HL-60/S4 (cell line): ENCODE data around the gene ARMC8.

Experiments
- in situ Hi-C: fragments of 300-500 bp; cut with MboI; formaldehyde crosslinking; loops from 2 replicates; pipeline ENCODE4 v1.14.3; 2022; ENCODE audit warnings: low sequenced_read_pairs

ARMC8 gene

DNA sequence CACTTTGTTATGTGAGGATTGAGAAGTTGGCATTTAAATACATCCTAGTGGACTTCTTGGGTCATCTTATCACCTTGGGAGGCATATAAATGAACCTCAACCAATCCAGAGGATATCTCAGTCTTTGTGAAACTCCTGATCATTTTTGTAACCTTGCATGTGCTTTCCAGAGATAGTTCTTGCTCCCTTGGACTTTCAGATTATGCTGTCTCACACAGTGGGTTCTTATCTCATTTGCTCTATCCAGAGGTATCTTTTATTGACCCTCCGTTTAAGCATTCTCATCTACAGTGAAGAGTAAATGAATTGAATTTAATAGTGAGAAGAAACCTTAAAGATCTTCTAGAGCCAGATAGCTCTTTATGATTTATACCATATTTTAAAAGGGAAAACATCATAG lies 10.4 kb downstream of the ARMC8 start:
- in situ Hi-C loops: no loop called here

DNA sequence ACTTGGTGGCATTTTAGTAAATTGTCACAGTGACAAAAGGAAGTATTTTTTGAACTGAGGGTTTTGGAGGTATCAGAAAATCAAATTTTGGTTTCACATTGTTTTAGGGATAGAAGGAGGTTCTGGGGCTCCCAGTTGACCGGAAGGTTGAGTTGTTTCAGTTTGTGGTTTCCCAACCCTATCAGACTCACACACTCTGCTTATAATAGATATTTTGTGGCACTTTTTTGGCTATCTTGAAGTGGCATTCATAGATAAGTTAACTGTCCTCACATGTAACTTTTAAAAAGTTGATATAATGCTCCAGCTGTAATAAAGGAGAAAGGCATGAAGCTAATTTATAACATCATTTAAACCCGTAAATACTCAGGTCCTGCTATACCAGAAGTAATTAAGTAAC lies 12.8 kb downstream of the ARMC8 start:
- in situ Hi-C loops: no loop called here

DNA sequence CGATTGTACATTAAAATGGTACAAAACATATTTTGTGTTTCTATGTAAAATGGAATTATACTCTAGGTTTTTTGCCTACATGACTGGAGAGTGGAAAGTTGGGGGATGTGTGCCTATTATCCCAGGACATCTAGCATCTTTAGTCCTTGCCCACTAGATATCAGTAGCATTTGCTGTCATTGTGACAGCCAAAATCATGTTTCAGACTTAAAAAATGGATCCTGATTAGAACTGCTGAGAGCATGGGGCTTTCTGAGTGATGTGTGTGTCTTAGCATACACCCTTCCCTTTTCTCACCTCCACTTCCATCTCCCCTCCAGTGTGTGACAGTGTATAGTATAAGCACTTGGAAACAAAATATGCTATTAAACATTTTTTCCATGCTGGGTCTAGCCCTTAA lies 13.3 kb downstream of the ARMC8 start:
- in situ Hi-C loops: no loop called here

DNA sequence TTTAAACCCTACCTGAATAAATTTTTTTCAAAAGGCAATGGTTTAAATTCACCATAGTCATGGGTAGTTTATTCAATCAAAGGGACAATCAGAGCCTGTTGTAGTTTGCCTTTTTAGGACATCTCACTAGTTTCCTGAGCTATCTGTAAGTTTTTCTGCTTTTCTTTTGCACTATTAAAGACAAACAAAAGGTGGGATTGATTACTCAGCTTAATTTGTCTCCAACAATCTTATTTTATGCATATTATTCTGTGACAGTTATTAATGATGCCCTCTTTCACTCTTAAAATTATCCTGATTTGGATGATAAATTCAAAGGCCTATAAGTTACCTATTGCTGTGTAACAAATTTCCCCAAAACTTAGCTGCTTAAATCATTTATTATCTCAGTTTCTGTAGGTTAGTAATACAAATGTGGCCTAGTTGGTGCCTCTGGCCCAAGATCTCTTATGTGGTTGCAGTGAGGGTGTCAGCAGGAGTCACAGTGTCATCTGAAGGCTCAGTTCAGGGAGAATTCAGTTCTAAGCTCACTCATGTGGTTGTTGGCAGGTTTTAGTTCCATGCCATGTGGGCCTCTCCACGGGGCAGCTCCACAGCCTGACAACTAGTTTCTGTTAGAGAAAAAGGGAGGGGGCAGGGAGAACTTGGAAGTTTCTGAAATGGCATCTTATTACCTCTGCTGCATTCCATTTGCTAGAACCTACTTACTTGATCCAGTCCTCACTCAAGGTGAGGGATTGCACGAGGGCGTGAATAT lies 16.0 kb downstream of the ARMC8 start:
- in situ Hi-C loops: no loop called here

DNA sequence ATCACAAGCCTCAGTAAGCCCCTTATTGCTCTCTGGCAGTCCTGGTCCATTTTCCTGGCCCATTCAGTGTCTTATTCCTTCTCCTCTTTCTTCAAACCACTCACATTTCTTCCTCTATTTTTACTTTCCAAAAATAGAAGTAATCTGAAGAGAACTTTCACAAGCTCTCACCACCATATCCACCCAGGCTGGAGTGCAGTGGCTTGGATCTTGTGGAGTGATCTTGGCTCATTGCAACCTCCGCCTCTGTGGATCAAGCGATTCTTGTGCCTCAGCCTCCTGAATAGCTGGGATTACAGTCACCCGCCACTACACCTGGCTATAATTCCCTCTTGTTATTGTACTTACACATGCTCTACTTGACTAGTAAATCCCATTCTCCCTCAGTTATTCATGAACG lies 16.8 kb downstream of the ARMC8 start:
- in situ Hi-C loops: no loop called here

DNA sequence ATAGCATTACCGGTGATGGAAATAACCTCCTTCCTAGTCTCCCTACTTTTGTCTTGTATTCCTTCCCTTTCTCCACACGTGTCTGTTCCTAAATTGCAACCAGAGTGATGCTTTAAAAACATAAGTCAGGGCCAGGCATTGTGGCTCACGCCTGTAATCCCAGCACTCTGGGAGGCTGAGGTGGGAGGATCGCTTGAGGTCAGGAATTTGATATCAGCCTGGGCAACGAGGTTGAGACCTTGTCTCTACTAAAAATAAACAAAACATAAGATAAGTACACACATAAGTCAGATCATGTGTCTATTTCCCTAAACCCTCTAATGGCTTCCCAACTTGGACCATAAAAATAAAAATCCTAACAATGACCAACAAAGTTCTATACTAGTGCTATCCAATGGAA lies 18.4 kb downstream of the ARMC8 start:
- in situ Hi-C loops: no loop called here

DNA sequence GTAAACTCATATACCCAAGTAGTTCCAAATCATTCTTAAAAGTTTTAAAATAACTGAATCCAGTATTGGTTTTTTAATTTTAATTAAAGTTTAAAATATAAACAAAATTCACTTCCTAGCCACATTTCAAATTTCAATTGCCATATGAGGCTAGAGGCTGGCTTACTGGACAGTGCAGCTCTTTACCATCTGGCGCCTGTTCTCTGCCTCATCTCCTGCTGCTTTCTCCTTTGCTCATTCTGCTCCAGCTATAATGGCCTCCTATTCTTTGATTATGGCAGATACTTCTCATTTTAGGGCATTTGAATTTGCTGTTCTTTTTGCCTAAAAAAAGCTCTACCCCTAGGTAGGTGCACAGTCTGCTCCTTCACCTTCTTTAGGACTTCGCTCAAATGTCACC lies 19.1 kb downstream of the ARMC8 start:
- in situ Hi-C loops: no loop called here

DNA sequence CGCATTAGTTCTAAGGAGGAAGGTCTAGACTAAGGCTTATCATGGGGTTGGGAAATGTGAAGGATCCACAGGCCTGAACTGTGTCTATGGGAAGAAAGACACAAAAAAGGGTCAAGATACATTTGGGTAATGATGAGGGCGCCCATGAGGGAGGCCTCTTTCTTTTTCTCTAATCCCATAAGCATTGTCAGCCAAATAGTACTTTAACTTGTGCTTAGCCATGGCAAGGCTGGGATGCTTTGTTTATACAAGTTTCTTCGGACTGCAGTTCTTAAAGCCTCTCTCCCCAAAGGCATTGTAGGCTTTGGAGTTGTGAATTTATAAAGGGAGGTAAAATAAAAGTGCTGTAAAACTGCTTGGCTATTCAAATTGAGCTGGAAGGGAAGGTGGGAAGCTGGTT lies 23.4 kb downstream of the ARMC8 start:
- in situ Hi-C loops: no loop called here

DNA sequence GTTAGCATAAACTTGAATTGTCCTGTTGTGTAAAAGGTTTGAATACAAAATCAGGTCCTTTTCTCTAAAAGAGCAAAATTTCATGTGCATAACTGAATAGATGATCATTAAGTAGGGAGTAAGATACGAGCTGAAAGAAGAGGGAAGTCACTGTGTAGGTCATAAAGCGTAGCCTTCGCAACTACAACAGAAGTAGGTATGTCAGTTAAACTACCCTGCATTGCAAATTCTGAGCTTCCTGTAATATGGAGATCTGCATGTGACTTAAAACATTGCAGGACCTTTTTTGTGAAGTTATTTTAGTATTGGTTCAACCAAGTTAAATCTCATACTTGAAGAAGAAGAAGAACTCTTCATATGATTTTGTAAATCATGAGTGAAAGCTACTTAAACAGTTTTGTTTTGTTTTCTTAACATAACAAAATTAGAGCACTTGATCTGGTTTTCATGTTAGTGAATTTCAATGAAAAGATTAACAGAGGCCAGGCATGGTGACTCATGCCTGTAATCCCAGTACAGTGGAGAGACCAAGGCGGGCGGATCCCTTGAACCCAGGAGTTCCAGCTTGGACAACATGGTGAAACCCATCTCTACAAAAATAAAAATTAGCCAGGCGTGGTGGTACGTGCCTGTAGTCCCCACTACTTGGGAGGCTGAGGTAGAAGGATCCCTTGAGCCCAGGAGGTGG lies 26.4 kb downstream of the ARMC8 start:
- in situ Hi-C loops: no loop called here

DNA sequence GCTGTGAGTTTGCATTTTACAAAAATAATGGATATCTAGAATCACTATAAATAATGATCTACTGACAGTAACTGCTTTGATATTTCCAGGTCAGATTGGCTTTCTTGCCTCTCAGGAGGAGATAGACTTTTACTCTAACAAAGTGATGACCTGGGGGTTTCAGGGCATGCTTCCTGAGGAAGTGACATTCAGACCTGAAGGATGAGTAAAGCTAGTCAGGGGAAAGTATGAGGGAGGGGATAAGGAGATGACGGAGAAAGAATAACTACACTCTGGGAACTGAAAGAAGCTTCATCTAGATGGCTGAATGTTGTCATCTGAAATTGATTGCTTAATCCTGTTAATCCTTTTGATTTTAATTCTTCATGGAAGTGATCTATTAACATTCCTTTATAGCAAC lies 32.2 kb downstream of the ARMC8 start:
- in situ Hi-C loops: no loop called here

DNA sequence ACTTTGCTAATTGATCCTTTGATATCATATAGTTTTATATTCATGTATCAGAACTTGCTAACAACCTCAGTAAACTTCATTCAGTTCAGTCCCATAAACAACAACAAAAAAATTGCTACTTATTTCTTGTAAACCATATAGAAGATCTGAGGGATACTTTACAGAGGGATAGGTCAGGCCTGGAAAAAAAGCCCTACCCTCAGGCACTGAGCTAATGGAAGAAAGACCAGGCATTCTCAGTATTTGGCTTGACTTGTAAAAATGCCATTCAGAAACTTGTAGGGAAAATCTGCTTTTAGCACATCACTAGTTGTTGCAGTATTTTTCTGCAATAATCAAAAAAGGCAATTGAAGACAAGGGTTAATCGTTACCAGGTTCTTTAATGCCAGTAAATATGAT lies 33.1 kb downstream of the ARMC8 start:
- in situ Hi-C loops: no loop called here

DNA sequence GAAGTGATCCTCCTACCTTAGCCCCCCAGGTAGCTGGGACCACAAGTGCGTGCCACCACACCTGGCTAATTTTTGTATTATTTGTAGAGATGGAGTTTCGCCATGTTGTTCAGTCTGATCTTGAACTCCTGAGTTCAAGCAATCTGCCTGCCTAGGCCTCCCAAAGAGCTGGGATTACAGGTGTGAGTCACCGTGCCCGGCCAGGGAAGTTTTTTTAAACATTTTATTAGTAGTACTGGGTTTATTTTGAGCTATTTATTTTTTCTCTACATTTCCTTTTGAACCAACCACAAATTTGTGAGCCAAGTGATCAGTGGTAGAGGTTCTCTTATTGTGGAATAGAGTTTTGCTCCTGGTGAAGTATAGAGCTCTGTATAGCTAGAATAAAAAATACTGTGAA lies 33.7 kb downstream of the ARMC8 start:
- in situ Hi-C loops: no loop called here

DNA sequence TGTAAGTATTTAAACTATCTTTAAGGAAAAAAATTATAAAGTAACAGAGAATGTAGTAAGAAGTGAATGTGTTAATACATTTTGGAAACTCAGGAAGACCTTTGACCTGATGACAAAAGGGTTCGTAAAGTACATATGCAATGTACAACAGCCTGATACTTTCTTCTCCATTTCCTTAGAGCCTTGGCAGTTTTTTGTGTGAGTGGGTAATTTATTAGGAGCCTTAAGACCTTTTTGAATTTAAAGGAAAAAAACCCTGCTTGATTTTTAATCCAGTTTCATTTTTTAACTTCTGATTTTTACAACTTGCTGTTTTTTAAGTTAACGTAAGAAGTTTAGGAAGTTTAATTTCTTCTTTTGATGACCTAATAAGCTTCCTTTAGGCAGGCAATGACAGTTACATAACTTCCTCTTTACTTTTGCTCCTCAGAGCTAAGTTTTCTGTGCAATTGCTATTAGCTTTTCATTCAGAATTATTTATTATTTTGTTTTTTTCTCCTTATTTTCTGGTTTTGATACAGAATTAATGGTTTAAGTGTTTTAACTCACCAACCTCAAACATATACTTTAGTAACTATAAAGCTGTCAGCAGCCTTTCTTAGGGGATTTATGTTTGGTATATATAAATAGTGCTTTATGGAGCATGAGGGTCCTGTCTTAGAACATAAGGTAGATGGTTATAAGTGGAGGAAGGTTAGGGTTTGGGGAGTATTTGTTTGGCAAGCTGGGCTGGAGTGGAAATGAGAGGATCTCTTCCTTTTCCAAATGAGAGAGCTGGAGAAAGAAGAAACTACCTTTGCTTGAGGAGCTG lies 35.2 kb downstream of the ARMC8 start:
- in situ Hi-C loops: no loop called here

DNA sequence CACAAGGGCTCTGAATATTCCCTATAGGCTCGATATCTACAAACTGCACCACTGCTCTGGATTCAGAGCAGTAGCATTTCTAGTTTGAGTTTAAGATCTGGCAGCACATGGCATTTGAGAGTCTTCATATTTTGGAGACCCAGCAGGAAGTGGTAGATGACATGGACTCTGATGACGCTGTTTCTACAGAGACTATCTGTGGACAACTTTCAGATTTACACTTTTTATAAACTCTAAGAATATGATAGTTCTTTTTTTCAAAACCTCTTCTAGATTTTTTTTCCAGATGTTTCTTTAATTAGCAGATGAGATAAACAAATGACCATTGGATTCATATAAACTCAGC lies 35.8 kb downstream of the ARMC8 start:
- in situ Hi-C loops: no loop called here

DNA sequence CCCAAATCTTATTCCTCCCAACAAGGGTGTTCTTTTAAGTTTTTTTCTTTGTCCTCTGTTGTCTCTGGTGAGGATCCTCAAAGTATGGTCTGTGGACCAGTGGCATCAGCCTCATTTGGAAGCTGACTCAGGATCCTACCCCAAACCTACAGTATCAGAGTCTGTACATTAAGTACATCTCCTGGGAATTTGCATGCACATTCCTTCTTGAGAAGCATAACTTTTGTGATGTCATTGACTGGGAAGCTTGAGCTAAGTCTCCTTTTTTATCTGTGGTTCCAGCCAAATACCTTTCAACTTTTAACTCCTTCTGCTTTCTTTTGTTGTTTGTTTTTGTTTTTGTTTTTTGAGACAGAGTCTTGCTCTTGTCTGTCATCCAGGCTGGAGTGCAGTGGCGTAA lies 40.5 kb downstream of the ARMC8 start:
- in situ Hi-C loops: no loop called here

DNA sequence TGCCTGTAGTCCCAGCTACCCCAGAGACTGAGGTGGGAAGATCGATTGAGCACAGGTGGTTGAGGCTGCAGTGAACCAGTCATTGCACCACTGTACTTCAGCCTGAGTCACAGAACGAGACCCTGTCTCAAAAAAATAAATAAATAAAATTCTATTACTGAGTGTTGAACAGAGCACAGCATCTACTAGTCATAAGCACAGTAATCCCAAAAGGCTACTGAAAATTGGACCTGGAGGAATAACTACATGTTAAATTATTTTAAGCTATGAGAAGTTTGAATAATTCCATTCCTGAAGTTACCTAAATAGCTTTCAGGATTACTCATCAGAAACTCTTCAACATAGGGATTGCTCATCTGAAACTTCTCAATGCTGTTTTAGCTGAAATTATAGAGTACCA lies 43.4 kb downstream of the ARMC8 start:
- in situ Hi-C loops: no loop called here

DNA sequence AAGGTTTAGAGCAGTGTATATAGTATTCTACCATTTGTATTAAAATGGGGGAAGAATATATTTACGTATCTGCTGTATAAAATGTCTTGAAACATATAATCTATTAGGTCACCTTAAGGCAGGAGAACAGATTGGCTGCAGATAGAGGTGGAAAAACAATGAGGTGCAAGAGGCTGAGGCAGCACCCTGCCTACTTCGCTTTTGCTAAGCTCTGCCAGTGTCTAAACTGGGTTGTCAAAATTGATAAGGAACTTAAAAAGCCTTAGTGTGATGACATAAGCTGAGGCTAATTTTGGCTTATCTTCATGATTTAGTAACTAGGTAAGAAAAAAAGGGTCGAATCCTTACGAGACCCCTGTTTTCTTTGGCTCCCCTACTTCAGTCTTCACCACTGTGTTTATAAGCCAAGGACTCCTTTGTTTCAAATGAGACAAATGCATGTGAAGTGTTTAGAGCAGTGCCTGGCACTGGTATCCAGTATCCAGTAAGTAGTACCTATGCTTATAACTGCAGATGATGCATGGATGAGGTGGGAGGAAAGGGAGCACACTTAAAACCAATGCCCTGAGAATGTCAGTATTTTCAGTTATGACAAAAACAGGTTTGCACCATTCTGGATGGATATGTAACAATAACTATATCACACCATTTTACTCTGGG lies 45.7 kb downstream of the ARMC8 start:
- in situ Hi-C loops: no loop called here

DNA sequence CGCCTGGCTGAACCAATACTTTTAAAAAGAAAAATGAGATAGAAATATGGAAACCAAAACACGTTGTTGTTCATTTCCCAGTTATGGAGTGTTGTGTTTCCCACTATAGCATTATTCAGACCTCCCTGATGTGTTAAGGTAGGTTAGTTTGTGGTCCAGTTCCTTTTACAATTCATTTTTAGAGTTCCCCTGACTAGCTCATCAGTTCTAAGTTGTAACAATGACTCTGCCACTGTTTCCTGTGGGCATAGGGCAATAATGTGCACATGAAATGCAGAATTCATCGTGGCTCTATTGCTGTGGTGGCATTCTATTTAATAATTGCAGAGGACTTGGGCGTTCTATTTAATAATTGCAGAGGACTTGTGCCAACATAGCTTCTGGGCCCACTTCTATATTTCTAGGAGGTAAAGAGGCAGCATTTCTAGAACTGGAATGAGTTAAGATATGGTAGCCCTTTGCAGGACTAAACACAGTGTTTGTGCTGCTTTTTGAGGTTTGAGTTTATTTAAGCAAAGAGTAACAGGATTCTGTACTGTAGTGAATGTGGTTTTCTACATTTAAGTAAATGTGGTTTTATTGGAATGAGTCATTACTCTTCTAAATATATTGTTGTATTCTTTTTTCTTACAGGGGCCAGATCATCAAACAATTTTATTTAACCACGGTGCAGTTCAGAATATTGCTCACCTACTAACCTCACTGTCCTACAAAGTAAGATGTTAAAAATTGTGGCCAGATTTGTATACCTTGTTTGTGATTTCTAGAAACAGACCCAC lies 47.5 kb downstream of the ARMC8 start:
- in situ Hi-C loops: no loop called here

DNA sequence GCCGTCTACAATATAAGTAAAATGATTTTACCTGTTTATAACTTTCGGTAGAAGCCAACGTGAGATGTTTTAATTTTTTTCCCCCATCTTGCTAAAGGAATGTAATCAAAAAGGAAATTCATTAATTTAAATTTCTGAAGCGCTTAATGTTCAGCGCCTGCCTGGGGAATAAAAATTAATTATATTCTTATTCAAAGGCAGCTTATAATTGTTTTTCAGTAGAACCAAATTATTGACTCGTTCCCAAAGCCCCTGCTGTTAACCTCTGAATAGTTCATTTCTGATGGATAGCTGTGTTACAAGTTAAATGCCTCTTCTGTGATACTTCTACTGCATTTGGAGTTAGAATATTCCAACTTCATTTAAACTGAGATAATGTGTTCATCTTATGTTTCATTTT lies 51.6 kb downstream of the ARMC8 start:
- in situ Hi-C loops: no loop called here

DNA sequence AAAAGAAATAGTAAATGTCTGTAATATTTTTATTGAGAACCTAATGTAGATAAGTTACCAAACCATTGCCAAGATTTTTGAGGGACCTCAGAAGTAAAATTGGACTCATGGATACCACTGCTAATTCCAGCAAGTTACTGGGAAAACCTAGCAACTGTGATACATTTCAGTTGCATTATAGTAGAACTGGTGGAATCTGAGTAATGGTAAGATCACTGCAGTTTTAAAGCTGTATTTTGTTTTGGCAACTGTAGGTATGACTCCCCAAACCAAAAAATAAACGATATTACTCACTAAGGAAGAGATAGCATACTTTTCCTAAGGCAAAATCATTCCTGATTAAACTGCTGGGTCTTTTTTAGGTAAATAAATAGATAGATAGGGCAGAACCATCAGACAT lies 54.0 kb downstream of the ARMC8 start:
- in situ Hi-C loops: no loop called here

DNA sequence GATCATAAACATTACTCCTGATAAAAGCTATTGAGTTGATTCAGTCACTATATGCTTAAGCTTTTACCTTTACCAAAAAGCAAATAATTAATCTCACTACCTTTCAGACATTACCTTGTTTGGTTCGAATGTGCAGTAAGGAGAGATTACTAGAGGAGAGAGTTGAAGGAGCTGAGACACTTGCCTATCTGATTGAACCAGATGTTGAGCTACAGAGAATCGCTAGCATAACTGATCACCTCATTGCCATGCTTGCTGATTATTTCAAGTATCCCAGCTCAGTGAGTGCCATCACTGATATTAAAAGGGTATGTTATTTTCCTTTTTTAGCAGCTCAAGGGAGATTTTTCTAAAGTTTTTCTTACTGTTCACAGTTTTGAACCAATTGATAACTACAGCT lies 54.6 kb downstream of the ARMC8 start:
- in situ Hi-C loops: no loop called here
